ELR (cell line): ENCODE data around the gene CACNB2.

Source experiments
- DNase-seq: peaks from one replicate; pipeline ENCODE4 v3.0.0-alpha.2; 2015; ENCODE audit warnings: low read depth

CACNB2 gene

DNA sequence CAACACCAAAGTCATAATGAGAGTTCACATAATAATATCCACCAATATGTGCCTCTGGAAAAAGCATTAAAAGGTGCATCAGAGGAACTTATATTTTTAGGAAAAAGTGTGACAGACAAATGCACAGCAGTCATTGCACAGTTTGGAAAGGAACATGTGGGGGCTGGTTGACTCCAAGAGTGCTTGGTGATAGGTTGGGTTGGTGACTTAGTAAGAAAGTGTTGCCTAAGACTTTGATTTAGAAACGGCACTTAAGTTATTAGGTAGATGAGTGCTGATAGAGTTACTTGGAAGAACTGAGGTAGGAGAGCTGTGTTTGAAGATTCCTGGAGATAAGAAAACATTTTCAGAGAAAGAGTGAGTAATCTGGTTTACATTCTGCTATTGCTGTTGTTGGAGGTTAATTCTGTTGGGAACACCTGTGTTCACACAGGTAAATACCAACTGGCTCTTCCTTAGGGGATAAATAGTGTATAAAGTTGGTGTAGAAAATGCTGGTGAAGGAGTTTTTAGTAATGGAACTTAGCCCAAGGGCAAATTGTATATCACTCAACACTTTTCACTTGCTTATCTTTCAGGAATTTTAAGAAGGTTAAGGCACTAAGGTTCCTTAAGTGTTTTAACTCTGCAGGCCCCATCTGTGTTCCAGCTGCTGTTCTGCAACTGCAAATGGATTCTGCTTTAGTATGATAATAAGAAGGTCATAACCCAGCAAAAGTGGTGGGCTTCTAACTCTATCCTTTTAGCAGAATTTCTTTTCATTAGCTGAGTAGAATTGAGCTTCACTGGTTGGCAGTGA lies 315.1 kb downstream of the CACNB2 start:
- DNase-seq: no peak

DNA sequence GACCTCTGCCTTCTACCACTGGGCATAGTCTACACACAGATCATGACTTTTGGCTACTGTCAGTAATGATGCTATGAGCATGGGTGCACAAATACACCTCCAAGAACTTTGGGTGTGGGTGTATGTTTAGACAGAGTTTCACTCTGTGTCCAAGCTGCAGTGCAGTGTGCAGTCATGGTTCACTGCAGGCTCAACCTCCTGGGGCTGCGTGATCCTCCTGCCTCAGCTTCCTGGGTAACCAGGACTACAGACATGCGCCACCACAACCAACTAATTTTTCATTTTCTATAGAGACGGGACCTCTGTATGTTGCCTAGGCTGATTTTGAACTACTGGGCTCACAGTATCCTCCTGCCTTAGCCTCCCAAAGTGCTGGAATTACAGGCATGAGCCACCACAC lies 316.8 kb downstream of the CACNB2 start:
- DNase-seq: no peak

DNA sequence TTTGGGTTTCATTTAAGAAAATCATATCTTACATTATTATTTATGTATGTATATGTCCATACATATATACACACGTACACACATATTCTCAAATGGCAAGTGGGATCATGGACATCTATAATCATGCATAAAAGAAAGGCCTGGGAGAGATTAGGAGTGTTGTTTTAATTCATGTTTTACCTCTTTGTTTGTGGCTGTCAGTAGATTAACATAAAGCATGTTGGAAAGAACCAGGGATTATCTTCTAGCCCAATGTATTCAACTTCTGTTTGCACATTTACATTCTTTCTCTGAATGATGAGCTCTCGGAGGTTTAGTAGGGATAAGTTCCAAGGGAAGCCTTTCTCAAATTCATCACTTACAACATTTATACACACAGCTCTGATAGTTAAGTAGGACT lies 319.8 kb downstream of the CACNB2 start:
- DNase-seq: no peak

DNA sequence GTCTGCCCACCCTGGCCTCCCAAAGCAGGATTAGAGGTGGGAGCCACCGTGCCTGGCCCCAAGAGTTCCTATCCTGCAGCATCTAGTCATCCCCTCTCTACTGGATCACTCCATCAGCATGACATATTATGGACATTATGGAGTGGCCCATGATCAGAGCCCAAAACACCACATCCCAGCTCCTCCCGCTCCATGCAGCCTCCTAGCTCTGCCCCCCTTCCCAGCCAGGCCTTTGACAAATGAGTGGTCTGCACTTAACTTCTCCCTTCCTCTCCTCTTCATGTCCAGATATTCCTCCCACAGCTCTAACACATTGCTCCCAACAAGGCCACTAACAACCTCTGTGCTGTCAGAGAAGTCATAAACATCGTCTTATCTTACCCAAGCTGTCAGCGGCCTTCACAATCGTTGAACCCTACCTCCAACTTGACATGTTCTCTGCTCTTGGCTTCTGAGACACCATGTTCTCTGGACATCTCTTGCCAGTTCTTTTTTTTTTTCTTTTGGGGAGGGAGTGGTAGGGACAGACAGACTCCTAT lies 323.5 kb downstream of the CACNB2 start:
- no peak for DNase-seq

DNA sequence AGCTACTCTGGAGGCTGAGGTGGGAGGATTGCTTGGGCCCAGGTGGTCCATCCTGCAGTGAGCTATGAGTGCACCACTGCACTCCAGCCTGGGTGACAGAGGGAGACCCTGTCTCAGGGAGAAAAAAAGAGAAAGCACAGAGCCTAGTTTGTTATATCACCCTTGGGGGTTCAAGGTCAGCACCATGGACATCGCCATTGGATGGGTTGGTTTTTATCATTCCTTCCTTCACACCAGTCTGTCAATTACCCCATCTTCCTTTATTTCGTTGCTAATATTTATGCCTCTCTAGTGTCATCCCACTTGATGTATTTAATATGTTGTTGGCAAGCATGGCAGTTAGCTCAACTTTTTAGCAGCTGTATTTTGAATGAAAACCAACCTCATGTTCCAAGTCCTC lies 328.9 kb downstream of the CACNB2 start:
- DNase-seq: no peak

DNA sequence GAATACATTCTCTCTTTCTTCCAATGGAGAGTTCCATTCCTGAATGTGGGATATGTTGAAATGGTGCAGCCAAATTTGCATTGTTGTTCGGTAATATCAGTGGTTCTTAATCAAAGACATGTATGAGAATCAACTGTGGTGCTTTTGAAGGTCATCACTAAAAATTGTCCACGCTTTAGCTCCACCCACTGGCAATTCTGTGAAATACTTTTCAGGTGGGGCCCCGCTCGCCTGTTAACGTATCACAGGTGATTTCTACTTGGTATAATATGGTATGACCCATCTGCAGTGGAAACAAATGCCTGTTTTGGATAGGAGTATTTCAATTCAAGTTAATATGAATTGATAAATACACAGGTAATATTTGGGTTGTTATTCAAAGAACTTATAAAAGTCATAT lies 332.8 kb downstream of the CACNB2 start:
- DNase-seq: no peak

DNA sequence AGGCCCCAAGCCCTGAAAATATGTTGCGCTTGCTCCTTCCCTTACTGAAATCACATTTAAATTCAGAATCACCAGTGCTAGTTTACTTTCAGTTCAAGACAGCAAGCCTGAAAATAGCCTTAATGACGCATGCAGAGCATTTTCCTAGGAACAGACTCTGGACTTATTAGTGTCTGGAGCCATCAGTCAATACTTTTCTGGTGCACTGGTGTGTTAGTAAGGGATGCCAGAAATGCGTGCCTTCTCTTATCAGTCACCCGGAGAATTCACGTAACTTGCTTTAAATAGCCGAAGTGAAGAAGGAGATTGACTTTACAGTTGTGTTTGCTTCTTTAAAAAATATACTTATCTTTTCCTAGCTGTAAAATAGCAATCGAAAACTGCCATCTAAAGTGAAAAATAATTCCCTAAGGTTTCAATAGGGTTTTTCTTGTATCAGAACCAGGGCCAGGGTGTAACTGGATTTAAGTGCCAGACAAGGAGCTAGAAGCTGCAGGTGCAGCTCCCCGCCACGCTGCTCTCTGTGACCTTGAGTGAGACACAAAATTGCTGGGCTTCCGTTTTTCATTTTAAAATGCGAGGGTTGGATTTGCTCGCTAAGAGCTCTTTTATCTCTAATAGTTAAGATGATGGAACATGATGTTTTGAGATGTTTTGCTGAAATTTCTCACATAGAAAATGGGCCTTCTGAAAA lies 333.3 kb downstream of the CACNB2 start:
- no peak for DNase-seq

DNA sequence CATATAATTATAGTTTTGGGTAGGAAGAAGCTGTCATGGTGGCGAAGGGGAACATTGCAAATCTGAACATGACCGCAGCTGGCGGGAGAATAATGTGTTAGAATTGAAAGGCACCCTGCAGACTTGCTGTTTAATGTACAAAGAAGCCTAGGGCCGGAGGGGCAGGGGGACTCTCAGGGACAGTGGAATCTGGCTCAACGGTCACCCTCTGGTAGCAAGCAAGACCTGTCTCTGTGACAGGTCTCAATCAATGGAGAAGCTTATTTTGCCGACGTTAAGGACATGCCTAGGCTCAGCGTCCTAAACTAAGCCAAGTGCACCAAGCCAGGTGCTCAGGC lies 333.9 kb downstream of the CACNB2 start:
- DNase-seq: no peak

DNA sequence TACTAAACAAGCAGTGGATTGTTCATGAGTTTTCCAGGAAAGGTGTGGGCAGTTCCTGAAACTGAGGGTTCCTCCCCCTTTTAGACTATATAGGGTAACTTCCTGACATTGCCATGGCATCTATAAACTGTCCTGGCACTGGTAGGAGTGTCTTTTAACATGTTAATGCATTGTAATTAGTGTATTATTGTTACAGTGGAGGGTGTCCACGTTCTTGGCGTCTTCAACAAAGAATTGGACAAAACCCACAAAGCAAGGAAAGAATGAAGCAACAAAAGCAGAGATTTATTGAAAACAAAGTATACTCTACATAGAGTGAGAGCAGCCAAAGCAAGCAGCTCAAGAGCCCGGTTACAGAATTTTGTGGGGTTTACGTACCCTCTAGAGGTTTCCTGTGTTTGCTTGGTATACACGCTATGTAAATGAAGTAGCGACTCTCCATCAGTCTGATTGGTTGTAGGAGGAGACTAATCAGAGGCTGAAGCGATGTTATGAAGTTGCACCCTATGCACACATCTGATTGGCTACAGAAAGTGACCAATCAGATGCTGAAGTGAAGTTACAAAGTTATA lies 335.9 kb downstream of the CACNB2 start:
- DNase-seq: no peak

DNA sequence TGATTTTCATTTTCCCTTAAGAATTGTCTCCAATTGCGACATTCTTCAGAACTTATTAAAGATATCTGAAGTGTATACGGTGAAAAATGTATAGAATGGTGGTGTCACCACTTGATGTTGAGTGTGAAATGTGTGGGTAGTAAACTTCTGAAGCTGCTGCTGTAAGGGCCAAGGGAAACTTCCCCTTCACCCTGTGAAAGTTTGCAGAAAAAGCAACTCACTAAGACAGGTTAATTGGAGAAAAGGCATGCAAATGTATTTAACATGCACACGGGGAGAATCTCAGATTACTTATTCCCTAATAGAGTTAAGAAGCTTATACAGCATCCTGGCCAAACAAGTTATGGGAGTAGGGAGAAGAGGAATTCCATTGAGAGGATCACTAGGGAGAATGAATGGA lies 338.1 kb downstream of the CACNB2 start:
- no peak for DNase-seq

DNA sequence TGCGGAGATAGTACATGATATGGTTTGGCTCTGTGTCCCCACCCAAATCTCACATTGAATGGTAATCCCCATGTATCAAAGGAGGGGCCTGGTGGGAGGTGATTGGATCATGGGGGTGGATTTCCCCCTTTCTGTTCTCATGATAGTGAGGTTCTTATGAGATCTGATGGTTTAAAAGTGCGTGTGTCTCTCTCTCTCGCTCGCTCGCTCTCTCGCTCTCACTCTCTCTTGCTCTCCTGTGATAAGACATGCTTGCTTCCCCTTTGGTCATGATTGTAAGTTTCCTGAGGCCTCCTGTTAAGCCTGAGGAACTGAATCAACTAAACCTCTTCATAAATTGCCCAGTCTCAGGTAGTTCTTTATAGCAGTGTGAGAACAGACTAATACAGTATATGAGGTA lies 339.3 kb downstream of the CACNB2 start:
- no peak for DNase-seq

GRCh38 chr10:18483516-18484186 lies 343.4 kb downstream of the CACNB2 start:
- no peak for DNase-seq

DNA sequence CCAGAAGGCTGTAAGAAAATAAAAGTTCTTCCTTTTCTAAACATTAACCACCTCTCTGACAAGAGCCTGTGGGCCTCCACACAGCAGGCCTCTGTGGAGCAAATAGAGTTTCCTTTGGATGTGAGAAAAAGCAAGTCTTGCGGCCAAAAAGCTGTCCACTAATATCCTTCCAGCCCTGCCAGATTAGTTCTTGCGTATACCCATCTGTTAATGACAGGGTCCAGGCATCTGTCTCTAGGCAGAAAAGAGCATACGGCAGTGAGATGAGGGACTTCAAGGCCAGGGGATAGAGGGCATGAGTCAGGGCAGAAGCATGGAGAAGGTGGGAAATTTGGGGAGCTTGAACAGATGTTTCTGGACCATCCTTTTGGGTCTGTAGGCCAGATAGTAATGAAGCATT lies 346.2 kb downstream of the CACNB2 start:
- no peak for DNase-seq

GRCh38 chr10:18490755-18491154 lies 350.5 kb downstream of the CACNB2 start:
- no peak for DNase-seq

DNA sequence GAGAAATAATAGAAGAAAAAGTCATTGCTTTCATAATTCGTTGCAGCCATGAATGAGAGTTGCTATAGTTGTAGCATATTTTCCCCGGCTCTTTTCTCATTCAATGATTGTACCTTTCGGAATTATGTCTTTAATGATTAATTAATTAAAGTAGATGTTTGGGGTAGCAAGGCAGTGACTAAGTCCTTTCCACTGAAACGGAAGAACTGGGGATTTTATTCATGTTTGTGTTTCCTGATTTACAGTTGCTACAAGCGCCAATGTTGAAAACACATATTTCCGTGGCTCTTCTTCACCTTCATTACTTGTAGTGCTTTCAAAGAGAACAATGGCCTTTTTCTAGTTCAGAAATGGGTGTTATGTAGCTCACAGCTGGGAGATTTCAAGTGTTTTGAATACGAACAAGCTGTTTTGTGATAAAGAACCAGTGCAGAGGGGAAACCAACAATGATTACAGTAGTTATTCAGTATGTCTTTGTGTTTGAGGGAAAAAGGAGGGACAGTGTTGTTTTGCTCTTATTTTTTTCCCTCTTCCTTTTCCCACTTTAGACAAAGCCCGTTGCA lies 357.7 kb downstream of the CACNB2 start:
- no peak for DNase-seq

GRCh38 chr10:18498998-18499397 lies 358.8 kb downstream of the CACNB2 start:
- no peak for DNase-seq

- no peak for DNase-seq
Observed at GRCh38 chr10:18500576-18500975, 360.4 kb downstream of the CACNB2 start.

- peak; percentile 51 for DNase-seq
Observed at GRCh38 chr10:18501198-18501597, 361.0 kb downstream of the CACNB2 start.

- DNase-seq: no peak
Observed at GRCh38 chr10:18501629-18502028, 361.4 kb downstream of the CACNB2 start.

- no peak for DNase-seq
Observed at GRCh38 chr10:18504161-18504560, 363.9 kb downstream of the CACNB2 start.

GRCh38 chr10:18505456-18506118 lies 365.4 kb downstream of the CACNB2 start:
- no peak for DNase-seq

GRCh38 chr10:18508587-18508986 lies 368.4 kb downstream of the CACNB2 start:
- DNase-seq: no peak
